Stimulated activated CD8-positive, alpha-beta memory T cell treated with anti-CD3 and anti-CD28 coated beads, Interleukin-12 subunit alpha, Interleukin-12 subunit beta, amount 100 ng/mL, for 24 hours (primary cell): ENCODE results near the gene TMSB4X.

Experiments used
- DNase-seq: peaks from one replicate; pipeline ENCODE4 v3.0.0-alpha.2; 2020; ENCODE audit errors: extremely low read depth

TMSB4X gene

GRCh38 chrX:13023979-13024378 is 49.1 kb downstream of the TMSB4X start:
- no peak for DNase-seq

GRCh38 chrX:13024986-13025385 is 50.1 kb downstream of the TMSB4X start:
- no peak for DNase-seq
